Testis (tissue), 3 donors: ENCODE measurements around the gene ZNF438. TPM values are rescaled to one million over a fixed set of nuclear protein-coding genes. Genes with fewer than 3 reads are reported as not detected.

Experiments used
- DNase-seq: peaks from one replicate; pipeline ENCODE4 v3.0.0-alpha.2; 2019
- H3K27ac ChIP-seq, 2 donors: fragments of 200-600 bp; sonication (generic); one replicate each; pipeline ENCODE4 v1.5.1; 2019
- H3K27me3 ChIP-seq: fragments of 200-600 bp; sonication (generic); one replicate; pipeline ENCODE4 v1.5.1; 2019
- H3K36me3 ChIP-seq: fragments of 200-600 bp; sonication (generic); one replicate; pipeline ENCODE4 v1.5.1; 2017; ENCODE audit warnings: low read depth; ENCODE audit errors: missing control alignments
- H3K4me1 ChIP-seq: fragments of 200-600 bp; sonication (generic); one replicate; pipeline ENCODE4 v1.5.1; 2019
- H3K4me3 ChIP-seq, 2 donors: fragments of 200-600 bp; sonication (generic); one replicate each; pipeline ENCODE4 v1.5.1; 2017 to 2019
- H3K9me3 ChIP-seq: fragments of 200-600 bp; sonication (generic); one replicate; pipeline ENCODE4 v1.5.1; 2017
- POLR2A ChIP-seq: fragments of 450-650 bp; IDR thresholded peaks from one replicate; pipeline ENCODE4 v1.6.1; 2017; ENCODE audit warnings: antibody characterized with exemption, mild to moderate bottlenecking, moderate library complexity
- WGBS, 2 donors: methylation state at CpG; one replicate each; pipeline ENCODE4 v1.1.5; 2018; 5-methylcytosine and 5-hydroxymethylcytosine counted together
- intact Hi-C: fragments of 100-400 bp; cut with DNase I; formaldehyde crosslinking; loops from one replicate; pipeline ENCODE4 v1.15.1; 2023; ENCODE audit warnings: low total_unique reads
- polyA plus RNA-seq: library from polyadenylated mRNA; stranded (reverse); fragments of 350-450 nt; fragmentation: Illumina TruSeq; extraction: RNeasy Lipid Tissue Mini Kit (QIAGEN cat#74804); gene quantifications from one replicate; pipeline ENCODE4 v1.2.3, GENCODE V29; 2014; ENCODE audit warnings: low read depth, low replicate concordance; ENCODE audit not compliant: insufficient read depth
- total RNA-seq, 2 donors: library from RNA; depleted of rRNA; stranded (reverse); fragments of >200 nt; gene quantifications; one replicate each; pipeline ENCODE4 v1.2.3, GENCODE V29; 2016
- TF ChIP-seq, protein P1 (sequence below), 3 experiments: fragments of 450-650 bp in 2 of 3; fragments of 200-600 bp in 1 of 3; sonication (generic) in 1 of 3; IDR thresholded peaks; one replicate each; pipeline ENCODE4 v1.5.1; 2016 to 2019; ENCODE audit warnings: antibody characterized with exemption in 3 of 3, mild to moderate bottlenecking in 2 of 3, moderate library complexity in 1 of 3

Gene ZNF438
- total and polyA plus RNA-seq, 3 donors from 2014 or later, result 15.3 to 17.8 (median 16.2) TPM

DNA sequence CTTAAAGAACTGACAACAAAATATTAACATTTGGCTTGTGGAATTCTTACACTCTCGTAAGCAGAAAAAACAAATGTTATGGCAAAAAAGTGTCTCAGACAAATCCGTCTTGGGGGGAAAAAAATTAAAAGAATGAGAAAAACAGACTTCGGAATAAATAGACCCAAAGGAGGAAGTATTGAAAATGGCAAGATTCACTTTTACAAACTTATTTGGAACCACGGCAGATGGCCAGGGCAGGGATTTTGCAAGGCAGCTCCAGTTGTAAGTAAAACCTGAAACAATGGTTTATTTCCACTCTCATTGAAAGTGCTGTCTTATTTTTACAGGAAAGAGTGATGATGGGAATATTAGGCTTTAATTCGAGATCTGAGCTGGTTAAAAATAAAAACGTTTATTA, 1.5 kb upstream of the ZNF438 start:
- peak overlapping the region; percentile 77 to 82 for H3K4me3 ChIP-seq
- no peak for DNase-seq
- WGBS, 2 donors, result 42 to 47% methylated on average over 6 of the region's 6 CpGs
- TF ChIP-seq POLR2A, result no peak
- TF ChIP-seq, protein P1, sequence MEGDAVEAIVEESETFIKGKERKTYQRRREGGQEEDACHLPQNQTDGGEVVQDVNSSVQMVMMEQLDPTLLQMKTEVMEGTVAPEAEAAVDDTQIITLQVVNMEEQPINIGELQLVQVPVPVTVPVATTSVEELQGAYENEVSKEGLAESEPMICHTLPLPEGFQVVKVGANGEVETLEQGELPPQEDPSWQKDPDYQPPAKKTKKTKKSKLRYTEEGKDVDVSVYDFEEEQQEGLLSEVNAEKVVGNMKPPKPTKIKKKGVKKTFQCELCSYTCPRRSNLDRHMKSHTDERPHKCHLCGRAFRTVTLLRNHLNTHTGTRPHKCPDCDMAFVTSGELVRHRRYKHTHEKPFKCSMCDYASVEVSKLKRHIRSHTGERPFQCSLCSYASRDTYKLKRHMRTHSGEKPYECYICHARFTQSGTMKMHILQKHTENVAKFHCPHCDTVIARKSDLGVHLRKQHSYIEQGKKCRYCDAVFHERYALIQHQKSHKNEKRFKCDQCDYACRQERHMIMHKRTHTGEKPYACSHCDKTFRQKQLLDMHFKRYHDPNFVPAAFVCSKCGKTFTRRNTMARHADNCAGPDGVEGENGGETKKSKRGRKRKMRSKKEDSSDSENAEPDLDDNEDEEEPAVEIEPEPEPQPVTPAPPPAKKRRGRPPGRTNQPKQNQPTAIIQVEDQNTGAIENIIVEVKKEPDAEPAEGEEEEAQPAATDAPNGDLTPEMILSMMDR (IDR thresholded peaks at IDR 0.05), result no peak
- H3K27me3 ChIP-seq, result no peaks in the 10 kb centered on the region
- peaks cover 17% of the 10 kb centered on the region for H3K4me1 ChIP-seq
- no peaks in the 10 kb centered on the region for H3K36me3 ChIP-seq
- peak overlapping the region in 1 of 2 donors; percentile 100 for H3K27ac ChIP-seq
- no peaks in the 10 kb centered on the region for H3K9me3 ChIP-seq
- intact Hi-C loops, result loop anchor here (10.0 kb wide), 1 partner anchor 248 kb away; no protein-coding TSS in a partner anchor

DNA sequence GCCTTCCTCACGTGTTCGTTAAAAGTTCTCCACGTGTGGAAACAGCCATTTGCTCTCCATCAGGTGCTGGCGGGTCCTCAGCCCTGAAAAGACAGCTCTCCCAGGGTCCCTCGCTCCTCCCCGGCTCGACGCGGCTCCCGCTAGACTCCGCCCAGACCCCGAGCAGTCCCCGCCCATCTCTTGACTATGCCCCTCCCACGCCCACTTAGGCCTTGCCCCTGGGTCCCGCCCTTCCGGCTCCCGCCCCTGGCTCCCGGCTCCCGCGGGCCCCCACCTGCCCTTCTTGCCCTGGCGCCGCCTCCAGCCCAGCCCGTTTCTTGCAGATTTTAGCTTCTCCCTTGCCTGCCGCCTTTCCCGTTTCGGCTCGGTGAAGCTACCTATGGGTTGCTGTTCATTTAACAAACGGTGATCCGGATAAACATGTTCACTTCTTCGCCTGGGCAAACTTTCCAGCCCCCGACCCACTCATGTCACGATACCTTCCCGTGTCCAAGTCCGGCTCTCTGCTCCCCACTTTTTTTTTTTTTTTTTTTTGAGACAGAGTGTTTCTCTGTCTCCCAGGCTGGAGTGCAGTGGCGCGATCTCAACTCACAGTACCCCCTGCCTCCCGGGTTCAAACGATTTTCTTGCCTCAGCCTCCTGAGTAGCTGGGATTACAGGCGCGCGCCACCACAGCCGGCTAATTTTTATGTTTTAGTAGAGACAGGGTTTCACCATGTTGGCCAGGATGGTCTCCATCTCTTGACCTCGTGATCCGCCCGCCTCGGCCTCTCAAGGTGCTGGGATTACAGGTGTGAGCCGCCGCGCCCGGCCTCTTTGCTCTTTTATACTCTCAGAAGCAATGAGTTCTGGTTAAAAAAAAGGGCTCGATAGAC, 830 bp upstream of the ZNF438 start:
- Histone ChIP-seq H3K9me3 (no peaks in the 10 kb centered on the region), H3K36me3 (no peaks in the 10 kb centered on the region), H3K27ac (peak overlapping the region; percentile 94 to 100), H3K4me3 (peak overlapping the region; percentile 77 to 82), H3K27me3 (no peaks in the 10 kb centered on the region), H3K4me1 (peaks cover 17% of the 10 kb centered on the region)
- TF ChIP-seq POLR2A, result no peak
- TF ChIP-seq, protein P1 (IDR thresholded peaks at IDR 0.05), result no peak
- peak; percentile 97 for DNase-seq
- 21 to 24% methylated on average over 49 to 51 of the region's 51 CpGs for WGBS, 2 donors
- intact Hi-C loops, result loop anchor here (10.0 kb wide), 1 partner anchor 248 kb away; no protein-coding TSS in a partner anchor

DNA sequence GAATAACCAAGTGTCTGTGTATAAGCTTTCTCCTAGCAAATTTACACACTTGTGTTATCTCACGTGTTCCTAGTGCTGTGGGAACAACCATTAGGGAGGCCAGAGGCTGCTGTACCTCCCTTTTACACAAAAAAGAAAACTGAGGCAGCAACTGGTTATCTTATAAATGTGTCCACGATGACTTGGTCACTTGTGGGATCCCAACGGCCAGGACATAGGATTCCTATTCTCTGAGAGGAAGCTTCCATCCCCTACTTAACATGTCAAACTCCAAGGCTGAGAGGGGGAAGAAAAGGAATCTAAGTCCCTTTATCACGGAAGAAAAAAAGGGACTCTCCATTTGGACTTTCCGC, 484 bp downstream of the ZNF438 start:
- H3K4me1 ChIP-seq, result peaks cover 17% of the 10 kb centered on the region
- H3K27ac ChIP-seq, result peak overlapping the region; percentile 94 to 100
- intact Hi-C loops, result loop anchor here (10.0 kb wide), 1 partner anchor 246 kb away; no protein-coding TSS in a partner anchor
- H3K9me3 ChIP-seq, result no peaks in the 10 kb centered on the region
- H3K36me3 ChIP-seq, result no peaks in the 10 kb centered on the region
- no peak for DNase-seq
- H3K27me3 ChIP-seq, result no peaks in the 10 kb centered on the region
- H3K4me3 ChIP-seq, result peak overlapping the region; percentile 77 to 82
- 4 to 6% methylated on average over 4 to 5 of the region's 5 CpGs for WGBS, 2 donors
- TF ChIP-seq POLR2A, result no peak
- TF ChIP-seq, protein P1 (IDR thresholded peaks at IDR 0.05), result no peak

DNA sequence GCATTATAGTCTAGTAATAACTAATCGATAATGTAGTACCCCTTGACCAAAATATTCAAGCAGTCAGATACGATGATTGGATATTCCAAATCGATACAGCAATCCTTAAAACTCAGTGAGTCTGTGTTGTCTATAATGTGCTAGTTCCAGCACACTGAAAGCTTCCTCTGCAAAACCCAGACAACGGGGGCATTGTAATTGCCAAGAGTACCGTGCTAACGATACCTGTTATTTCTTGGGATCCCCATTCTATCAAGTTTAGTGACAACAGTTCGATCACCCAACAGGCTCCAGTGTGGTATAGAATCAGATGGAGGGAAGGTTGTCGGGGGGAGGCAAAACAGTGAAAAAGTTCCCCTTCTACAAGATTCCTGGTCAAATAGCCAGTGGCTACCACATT, 865 bp downstream of the ZNF438 start:
- H3K27ac ChIP-seq, result peak overlapping the region; percentile 94 to 100
- 59 to 65% methylated on average over 8 of the region's 8 CpGs for WGBS, 2 donors
- TF ChIP-seq, protein P1 (IDR thresholded peaks at IDR 0.05), result no peak
- no peak for TF ChIP-seq POLR2A
- H3K4me3 ChIP-seq, result peak overlapping the region; percentile 77 to 82
- peaks cover 17% of the 10 kb centered on the region for H3K4me1 ChIP-seq
- H3K36me3 ChIP-seq, result no peaks in the 10 kb centered on the region
- no peaks in the 10 kb centered on the region for H3K27me3 ChIP-seq
- intact Hi-C loops, result loop anchor here (10.0 kb wide), 1 partner anchor 246 kb away; no protein-coding TSS in a partner anchor
- no peaks in the 10 kb centered on the region for H3K9me3 ChIP-seq
- no peak for DNase-seq
